HCT116 (cell line): ENCODE data around the gene STK40. TPM values are rescaled to one million over a fixed set of nuclear protein-coding genes. Genes with fewer than 3 reads are reported as not detected.

Experiments used
- ATAC-seq: fragments of 200-7000 bp; cut with Tn5 transposase; 2 replicates; pipeline ENCODE4 v1.9.1; 2020; ENCODE audit warnings: mild to moderate bottlenecking, moderate library complexity
- BruUV-seq: library from RNA; stranded (reverse); fragments of 400-500 nt; replicated peaks from 2 replicates; lab custom pipeline; 2021; lab: Mats Ljungman, UMichigan
- CTCF ChIA-PET: fragments of 300-600 bp; sonication (Branson Sonifier 250); formaldehyde crosslinking; loops from one replicate; lab custom pipeline; 2021; ENCODE audit warnings: antibody characterized with exemption; lab: Charles Lee
- POLR2A ChIA-PET: fragments of 300-600, 350-600 bp; sonication (Branson Sonifier 250); formaldehyde crosslinking; loops from one replicate; lab custom pipeline; 2021; ENCODE audit warnings: antibody characterized with exemption; lab: Charles Lee
- RAD21 ChIA-PET, 2 experiments: fragments of 300-600 bp; sonication (Branson Sonifier 250); formaldehyde crosslinking; loops; one replicate each; lab custom pipeline; 2023; ENCODE audit warnings: low total read pairs in 2 of 2; ENCODE audit not compliant: uncharacterized antibody in 2 of 2, unreplicated experiment in 2 of 2, low non-redundant PET in 1 of 2; lab: Charles Lee
- DNase-seq: peaks from one replicate; pipeline ENCODE4 v3.0.0-alpha.2; 2010; ENCODE audit warnings: low read depth, low spot score
- H2AFZ ChIP-seq: fragments of 200-600 bp; shearing (Covaris generic), sonication (generic); 2 replicates; pipeline ENCODE4 v1.6.1; 2017; ENCODE audit warnings: low read depth, mixed run types, mixed read lengths, antibody characterized with exemption, low read length; ENCODE audit not compliant: poor library complexity, severe bottlenecking
- H3K27ac ChIP-seq: 2 replicates; pipeline ENCODE4 v1.5.1; 2012; ENCODE audit warnings: low read depth, low read length
- H3K27me3 ChIP-seq: fragments of 200-600 bp; sonication (generic); 2 replicates; pipeline ENCODE4 v1.6.1; 2016; ENCODE audit warnings: mixed run types, low read length, mixed read lengths; ENCODE audit not compliant: insufficient read depth
- H3K36me3 ChIP-seq, 2 experiments: fragments of 200-500 bp in 1 of 2; fragments of 200-600 bp in 1 of 2; sonication (Bioruptor generic) in 1 of 2; sonication (generic) in 1 of 2; 2 replicates each; pipeline versions ENCODE4 v1.5.1 to v1.6.1; 2014 to 2016; ENCODE audit warnings: low read length in 2 of 2, inconsistent platforms in 1 of 2, mixed read lengths in 1 of 2, mixed run types in 1 of 2; ENCODE audit not compliant: insufficient read depth in 2 of 2, control insufficient read depth in 1 of 2
- H3K4me1 ChIP-seq, 2 experiments: fragments of 200-600 bp in 1 of 2; sonication (generic) in 1 of 2; 2 replicates each; pipeline versions ENCODE4 v1.5.1 to v1.6.1; 2012 to 2017; ENCODE audit warnings: low read length in 2 of 2, inconsistent platforms in 1 of 2, mild to moderate bottlenecking in 1 of 2, mixed read lengths in 1 of 2, mixed run types in 1 of 2, moderate library complexity in 1 of 2; ENCODE audit not compliant: insufficient read depth in 2 of 2, control insufficient read depth in 1 of 2
- H3K4me2 ChIP-seq: fragments of 200-600 bp; sonication (generic); 2 replicates; pipeline ENCODE4 v1.6.1; 2017; ENCODE audit warnings: mixed run types, low read length, mixed read lengths
- H3K4me3 ChIP-seq, 2 experiments: fragments of 200-600 bp in 1 of 2; sonication (generic) in 1 of 2; replicated peaks in 1 of 2; 2 replicates each; pipeline ENCODE4 v1.5.1; 2011 to 2016; ENCODE audit warnings: low read length in 2 of 2, control low read depth in 1 of 2, low read depth in 1 of 2, mild to moderate bottlenecking in 1 of 2, mixed read lengths in 1 of 2, mixed run types in 1 of 2
- H3K79me2 ChIP-seq: fragments of 200-600 bp; sonication (generic); 2 replicates; pipeline ENCODE4 v1.6.1; 2017; ENCODE audit warnings: mild to moderate bottlenecking, mixed run types, low read length, moderate library complexity, mixed read lengths; ENCODE audit not compliant: insufficient read depth
- H3K9ac ChIP-seq: fragments of 200-600 bp; sonication (generic); 2 replicates; pipeline ENCODE4 v1.6.1; 2016; ENCODE audit warnings: low read length, mixed read lengths
- H3K9me2 ChIP-seq: fragments of 200-600 bp; sonication (generic), shearing (Covaris generic); 2 replicates; pipeline ENCODE4 v1.6.1; 2017; ENCODE audit warnings: mixed run types, mild to moderate bottlenecking, moderate library complexity; ENCODE audit not compliant: insufficient read depth
- H3K9me3 ChIP-seq, 2 experiments: fragments of 200-500 bp in 1 of 2; fragments of 200-600 bp in 1 of 2; sonication (Bioruptor generic) in 1 of 2; sonication (generic) in 1 of 2; 2 replicates each; pipeline ENCODE4 v1.6.1; 2014 to 2017; ENCODE audit warnings: low read length in 2 of 2, mixed read lengths in 2 of 2, inconsistent platforms in 1 of 2, low read depth in 1 of 2, mild to moderate bottlenecking in 1 of 2, mixed run types in 1 of 2, moderate library complexity in 1 of 2; ENCODE audit not compliant: control insufficient read depth in 1 of 2, insufficient read depth in 1 of 2
- H4K20me1 ChIP-seq: fragments of 200-600 bp; sonication (generic), shearing (Covaris generic); 2 replicates; pipeline ENCODE4 v1.6.1; 2017; ENCODE audit warnings: mixed run types, mild to moderate bottlenecking, moderate library complexity; ENCODE audit not compliant: insufficient read depth
- TCF7L2 ChIP-seq: IDR thresholded peaks from 2 replicates; pipeline ENCODE4 v1.7.0; 2011; ENCODE audit warnings: borderline replicate concordance, inconsistent platforms; ENCODE audit not compliant: insufficient read depth, insufficient read length; ENCODE audit errors: extremely low read depth
- ZFX ChIP-seq: fragments of 450-650 bp; IDR thresholded peaks from 2 replicates; pipeline ENCODE4 v1.6.1; 2017
- intact Hi-C: fragments of 100-400 bp; cut with micrococcal nuclease; formaldehyde crosslinking; loops from 2 replicates; pipeline ENCODE4 v1.10.0; 2022
- total RNA-seq: library from RNA; stranded (reverse); gene quantifications from one replicate; pipeline ENCODE4 v1.2.1, GENCODE V29; 2021; ENCODE audit not compliant: unreplicated experiment
- TF ChIP-seq, protein P1 (sequence below): IDR thresholded peaks from 2 replicates; pipeline ENCODE4 v1.6.1; 2011; ENCODE audit warnings: mild to moderate bottlenecking, low read length, moderate library complexity; ENCODE audit not compliant: insufficient replicate concordance; ENCODE audit errors: extremely low read depth
- TF ChIP-seq, protein P2 (sequence below): IDR thresholded peaks from 2 replicates; pipeline ENCODE4 v1.6.1; 2012; ENCODE audit warnings: low read depth

The STK40 gene
- total RNA-seq, 1 experiment from 2014 or later: 33.9 TPM

DNA sequence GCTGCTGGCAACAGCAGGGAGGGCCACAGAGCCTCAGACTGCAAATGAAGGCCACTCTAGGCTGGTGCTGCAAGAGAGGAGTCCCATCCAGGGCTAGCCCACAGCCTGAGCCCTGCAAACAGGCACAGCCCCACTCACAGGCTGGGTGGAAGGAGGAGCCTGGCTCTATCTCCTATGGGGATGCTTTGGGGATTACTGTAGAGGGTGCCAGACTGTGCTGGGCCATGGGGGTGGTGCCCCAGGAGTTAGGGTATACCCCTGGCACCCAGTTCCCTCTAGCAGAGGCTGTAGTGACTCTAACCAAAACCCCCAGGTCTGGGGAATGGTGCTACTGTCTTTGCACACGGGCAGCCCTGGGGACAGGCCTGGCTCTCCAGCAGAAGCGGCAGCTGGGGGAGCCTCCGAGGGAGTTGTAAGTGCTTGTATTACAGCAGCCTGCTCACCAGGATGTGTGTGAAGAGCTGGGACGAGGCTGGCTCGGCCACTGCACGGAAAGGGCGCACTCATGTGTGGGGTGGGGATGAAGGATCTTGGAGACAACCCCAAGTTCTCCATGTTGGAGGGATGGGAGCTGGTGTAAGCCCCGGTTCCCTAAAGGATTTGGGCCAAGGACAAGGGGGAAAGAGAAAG, 38.9 kb downstream of the STK40 start:
- ATAC-seq (no peak), DNase-seq (no peak)
- H2AFZ ChIP-seq: no peak overlapping the region
- intact Hi-C loops: no loop called here
- no TSS peak for BruUV-seq
- no peak overlapping the region for H3K4me2 ChIP-seq
- no peak overlapping the region for H3K9ac ChIP-seq
- H3K4me3 ChIP-seq: no peak overlapping the region
- POLR2A ChIA-PET: no interaction called here
- CTCF ChIA-PET: no interaction called here
- no peaks in the 10 kb centered on the region for H3K27me3 ChIP-seq
- no peaks in the 10 kb centered on the region for H4K20me1 ChIP-seq
- TF ChIP-seq, protein P1, sequence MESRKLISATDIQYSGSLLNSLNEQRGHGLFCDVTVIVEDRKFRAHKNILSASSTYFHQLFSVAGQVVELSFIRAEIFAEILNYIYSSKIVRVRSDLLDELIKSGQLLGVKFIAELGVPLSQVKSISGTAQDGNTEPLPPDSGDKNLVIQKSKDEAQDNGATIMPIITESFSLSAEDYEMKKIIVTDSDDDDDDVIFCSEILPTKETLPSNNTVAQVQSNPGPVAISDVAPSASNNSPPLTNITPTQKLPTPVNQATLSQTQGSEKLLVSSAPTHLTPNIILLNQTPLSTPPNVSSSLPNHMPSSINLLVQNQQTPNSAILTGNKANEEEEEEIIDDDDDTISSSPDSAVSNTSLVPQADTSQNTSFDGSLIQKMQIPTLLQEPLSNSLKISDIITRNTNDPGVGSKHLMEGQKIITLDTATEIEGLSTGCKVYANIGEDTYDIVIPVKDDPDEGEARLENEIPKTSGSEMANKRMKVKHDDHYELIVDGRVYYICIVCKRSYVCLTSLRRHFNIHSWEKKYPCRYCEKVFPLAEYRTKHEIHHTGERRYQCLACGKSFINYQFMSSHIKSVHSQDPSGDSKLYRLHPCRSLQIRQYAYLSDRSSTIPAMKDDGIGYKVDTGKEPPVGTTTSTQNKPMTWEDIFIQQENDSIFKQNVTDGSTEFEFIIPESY: no peak
- TF ChIP-seq, protein P2, sequence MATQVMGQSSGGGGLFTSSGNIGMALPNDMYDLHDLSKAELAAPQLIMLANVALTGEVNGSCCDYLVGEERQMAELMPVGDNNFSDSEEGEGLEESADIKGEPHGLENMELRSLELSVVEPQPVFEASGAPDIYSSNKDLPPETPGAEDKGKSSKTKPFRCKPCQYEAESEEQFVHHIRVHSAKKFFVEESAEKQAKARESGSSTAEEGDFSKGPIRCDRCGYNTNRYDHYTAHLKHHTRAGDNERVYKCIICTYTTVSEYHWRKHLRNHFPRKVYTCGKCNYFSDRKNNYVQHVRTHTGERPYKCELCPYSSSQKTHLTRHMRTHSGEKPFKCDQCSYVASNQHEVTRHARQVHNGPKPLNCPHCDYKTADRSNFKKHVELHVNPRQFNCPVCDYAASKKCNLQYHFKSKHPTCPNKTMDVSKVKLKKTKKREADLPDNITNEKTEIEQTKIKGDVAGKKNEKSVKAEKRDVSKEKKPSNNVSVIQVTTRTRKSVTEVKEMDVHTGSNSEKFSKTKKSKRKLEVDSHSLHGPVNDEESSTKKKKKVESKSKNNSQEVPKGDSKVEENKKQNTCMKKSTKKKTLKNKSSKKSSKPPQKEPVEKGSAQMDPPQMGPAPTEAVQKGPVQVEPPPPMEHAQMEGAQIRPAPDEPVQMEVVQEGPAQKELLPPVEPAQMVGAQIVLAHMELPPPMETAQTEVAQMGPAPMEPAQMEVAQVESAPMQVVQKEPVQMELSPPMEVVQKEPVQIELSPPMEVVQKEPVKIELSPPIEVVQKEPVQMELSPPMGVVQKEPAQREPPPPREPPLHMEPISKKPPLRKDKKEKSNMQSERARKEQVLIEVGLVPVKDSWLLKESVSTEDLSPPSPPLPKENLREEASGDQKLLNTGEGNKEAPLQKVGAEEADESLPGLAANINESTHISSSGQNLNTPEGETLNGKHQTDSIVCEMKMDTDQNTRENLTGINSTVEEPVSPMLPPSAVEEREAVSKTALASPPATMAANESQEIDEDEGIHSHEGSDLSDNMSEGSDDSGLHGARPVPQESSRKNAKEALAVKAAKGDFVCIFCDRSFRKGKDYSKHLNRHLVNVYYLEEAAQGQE: no peak
- TF ChIP-seq TCF7L2: no peak
- TF ChIP-seq ZFX: no peak
- H3K9me3 ChIP-seq: no peaks in the 10 kb centered on the region
- RAD21 ChIA-PET: no interaction called here
- no peak overlapping the region for H3K27ac ChIP-seq
- H3K4me1 ChIP-seq: peaks cover 3 to 37% of the 10 kb centered on the region in 2 experiments; a peak in 3 of 4 replicates
- H3K36me3 ChIP-seq: peaks cover 12 to 18% of the 10 kb centered on the region in 2 experiments; a peak in 3 of 4 replicates
- no peaks in the 10 kb centered on the region for H3K9me2 ChIP-seq
- no peaks in the 10 kb centered on the region for H3K79me2 ChIP-seq
